GM19351 (cell line): ENCODE measurements around the gene EXOC3L4.

Source experiments
- ATAC-seq: cut with Tn5 transposase; IDR thresholded peaks from one replicate; pipeline ENCODE4 v1.9.1; 2021; ENCODE audit warnings: mild to moderate bottlenecking, moderate library complexity; ENCODE audit not compliant: unreplicated experiment

EXOC3L4 gene

DNA sequence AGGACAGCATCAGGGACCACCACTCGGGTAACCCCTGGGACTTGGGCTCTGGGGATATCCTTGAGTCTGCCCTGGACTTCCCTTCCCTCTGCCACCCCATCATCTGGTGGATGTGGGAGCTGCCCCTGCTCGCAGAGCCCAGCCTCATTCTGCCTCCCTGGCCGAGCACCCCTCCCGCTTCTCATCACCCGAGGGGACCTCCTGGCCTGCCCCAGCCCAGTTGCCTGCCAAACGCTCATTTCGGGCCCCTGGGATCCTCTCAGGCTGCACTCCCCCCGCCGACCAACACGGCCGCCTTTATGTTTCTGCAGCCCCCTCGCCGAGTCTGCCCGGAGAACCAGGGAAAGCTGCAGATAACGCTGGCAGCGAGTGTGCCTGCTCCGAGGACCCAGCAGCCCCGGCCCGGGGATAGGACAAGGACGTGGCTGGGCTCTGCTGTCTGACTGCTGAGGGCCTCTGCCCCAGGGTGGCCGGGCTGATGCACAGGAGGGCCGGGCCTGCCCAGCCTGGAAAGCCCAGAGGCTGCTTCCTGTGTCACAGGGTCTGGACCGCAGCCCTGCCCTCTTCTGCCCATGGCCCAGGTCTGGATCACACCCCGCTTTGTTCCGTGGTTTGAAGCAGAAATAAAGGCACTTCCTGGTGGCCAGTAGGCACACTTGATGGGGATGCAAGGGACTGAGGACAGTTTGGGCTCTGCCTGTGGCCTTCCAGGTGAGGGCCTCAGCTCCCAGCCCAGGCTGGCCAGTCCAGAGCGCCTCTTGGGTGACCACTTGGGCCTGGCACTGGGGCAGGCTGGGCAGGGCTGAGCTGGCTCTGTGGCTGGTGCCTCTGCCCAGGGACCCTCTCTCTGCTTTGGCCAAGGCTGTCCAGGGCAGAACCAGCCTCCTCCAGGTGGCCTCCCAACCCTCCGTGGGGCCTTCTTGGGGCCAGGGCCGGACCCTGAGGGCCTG is 4.9 kb upstream of the EXOC3L4 start:
- ATAC-seq, result no peak

DNA sequence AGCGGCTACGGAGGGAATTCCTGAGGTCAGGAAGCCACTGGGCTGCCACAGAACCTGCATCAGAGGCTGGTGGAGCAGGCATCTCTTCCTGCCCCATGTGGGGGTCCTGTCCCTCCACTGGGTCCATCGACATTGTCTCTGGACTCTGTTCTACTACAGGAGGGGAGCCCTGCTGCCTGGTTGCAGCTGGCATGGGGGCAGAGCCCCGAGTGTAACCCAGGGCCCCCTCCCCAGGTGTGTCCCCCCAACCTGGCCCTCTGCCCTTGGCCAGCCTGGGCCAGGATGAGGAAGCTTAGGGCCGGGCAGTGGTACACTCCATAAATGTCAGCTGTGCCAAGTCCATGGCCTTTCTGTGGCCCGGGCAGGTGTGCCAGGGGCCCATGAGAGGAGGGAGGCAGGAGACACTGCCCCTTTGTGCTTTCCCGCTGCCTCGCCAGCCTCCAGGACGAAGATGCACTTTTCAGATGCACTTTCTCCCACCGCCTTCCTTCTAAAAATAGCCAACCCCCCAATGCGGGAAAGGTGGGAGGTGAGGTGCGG is 4.0 kb upstream of the EXOC3L4 start:
- no peak for ATAC-seq

DNA sequence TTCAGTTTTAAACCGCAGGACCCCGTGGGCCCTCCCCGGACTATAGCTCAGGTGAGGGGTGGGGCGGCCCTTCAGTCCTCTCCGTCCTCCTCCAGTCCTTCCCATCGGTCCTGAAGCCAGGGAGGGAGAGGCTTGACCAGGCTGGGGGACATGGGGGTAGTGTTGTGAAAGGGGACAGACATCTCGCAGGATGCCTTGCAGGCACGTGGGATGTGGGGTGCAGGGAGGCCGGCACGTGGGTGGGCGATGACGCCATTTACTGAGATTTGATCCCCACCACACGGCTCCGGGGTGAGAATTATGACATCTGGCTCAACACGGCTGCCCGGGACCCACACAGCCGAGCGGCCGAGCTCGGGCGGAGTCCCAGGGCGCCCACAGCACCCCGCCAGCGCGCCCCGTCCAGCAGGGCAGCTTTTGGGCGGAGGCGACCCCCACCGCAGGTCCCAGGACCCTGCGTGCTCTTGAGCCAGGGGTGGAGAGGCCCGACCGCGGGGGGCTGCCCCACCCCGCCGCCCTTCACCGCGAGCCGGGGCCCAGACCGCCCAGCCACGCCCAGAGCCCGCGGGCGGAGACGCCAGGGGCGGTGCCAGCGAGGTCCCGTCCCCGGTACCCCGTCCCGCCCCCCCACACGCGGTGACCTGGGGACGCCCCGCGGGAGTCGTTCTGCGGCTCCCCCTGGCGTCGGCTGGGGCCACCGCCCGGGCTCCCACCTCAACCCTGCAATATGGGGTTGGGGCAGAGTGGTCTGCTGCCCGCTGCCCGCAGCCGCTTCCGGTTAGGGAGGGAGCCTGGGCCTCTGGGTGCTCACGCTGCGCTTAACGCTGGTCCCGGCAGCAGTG is 3.3 kb upstream of the EXOC3L4 start:
- no peak for ATAC-seq

DNA sequence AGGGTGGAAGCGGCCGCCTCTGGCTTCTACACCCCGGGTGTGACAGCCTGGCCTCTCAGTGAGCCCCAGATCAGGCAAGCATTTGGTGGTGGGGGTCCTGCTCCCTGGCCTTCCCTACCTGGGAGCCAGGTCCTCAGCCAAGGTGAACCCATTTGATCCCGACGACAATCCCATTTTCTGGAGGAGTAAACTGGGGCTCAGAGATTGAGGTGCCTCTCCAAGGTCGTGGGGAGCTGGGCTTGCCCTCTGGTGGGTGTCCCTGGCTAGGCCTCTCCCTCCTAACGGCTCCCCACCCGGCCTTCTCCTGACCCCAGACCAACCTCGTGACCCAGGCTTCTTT is 2.7 kb upstream of the EXOC3L4 start:
- ATAC-seq, result no peak

DNA sequence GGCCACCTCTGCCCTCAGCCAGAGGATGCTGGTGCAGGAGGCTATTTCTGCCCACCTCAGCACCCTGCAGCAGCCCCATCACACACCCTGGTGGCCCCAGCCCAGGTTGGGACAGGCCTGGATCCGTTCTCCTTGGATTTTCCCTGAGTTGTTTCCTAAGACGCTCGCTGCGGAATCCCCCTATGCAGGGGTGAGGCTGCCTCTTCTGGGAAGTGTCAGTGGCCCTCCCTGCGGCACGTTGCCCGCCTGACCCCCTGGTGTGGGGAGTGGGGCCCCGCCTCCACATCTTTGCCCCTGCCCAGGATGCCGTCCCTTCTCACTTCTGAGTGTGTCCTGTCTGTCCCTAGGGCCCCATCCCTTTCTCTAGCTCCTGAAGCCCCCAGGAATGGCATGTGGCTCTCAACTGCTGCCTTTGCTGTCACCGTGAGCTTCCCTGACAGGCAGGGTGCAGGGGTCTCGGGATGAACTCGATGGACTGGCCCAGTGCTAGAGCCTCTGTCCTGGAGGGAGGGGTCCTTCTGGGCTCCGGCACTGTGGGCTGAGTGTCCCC is 594 bp upstream of the EXOC3L4 start:
- ATAC-seq, result no peak

DNA sequence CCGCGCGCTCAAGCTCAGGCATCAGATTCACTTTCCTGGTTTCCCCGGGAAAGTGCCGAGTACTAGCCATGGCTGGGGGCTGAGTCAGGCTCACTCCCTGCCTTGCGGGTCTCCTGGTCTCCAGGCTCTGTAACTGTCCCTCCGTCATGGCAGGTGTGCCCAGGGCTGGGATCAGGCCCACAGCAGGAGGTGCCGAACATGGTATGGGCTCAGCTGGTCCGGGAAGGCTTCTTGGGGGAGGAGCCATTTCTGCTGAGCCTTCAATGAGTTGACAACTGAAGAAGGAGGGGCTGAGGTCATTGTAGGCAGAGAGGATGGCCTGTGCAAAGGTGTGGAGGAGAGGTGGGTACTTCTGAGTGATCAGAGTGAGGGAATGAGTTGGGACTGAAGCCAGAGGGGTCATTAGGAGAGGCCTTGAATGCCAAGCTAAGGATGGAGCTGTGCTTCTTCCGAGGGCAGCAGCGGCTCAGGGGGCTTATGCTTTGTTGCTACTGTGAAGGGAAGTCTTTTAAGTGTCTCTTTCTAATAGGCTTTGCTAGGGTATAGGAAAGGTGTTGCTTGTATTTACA is 769 bp downstream of the EXOC3L4 start:
- ATAC-seq, result no peak

DNA sequence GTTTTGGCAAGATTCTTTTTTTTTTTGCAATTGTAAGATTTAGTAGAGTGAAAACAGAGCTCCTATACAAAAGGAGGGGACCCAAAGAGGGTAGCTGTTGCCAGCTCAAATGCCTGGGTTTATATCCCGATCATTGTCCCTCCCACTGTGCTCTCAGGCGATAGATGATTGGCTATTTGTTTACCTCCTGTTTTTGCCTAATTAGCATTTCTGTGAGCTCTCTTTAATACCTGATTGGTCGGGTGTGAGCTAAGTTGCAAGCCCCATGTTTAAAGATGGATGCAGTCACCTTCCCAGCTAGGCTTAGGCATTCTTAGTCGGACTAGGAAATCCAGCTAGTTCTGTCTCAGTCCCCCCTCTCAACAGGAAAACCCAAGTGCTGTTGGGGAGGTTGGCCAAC is 1.9 kb downstream of the EXOC3L4 start:
- no peak for ATAC-seq

DNA sequence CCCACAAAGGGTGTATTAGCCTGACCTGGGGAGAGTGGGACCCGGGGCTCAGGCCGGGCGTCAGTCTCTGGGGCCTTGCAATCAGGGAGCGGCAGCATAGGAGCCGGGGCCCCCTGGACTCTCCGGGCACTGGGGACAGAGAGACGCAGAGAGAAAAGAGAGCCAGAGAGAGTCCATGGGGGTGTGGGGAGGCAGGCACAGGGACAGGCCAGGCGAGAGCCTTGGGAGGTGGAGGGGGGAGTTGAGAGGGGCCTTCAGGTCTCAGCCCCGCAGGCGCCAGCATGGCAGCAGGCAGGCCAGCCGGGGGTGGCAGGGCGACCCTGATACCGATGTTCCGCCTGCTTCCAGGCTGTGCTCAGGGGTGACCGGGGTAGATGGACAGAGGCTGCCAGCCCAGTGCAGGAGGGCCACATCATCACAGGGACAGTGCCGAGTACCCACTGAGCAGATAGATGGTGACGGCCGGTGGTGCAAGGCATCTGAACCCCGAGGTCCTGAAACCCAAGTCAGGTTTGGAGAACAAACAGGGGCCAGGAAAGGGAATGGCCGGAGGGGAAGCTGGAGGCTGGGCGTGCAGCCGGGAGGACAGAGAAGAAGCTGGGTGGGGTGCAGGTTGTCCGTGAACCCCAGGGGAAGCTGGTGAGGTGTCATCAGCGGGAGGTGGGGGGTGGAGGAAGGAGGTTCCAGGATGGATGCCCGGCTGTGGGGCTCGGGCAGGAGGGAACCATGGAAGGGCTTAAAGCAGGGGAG is 2.9 kb downstream of the EXOC3L4 start:
- no peak for ATAC-seq

DNA sequence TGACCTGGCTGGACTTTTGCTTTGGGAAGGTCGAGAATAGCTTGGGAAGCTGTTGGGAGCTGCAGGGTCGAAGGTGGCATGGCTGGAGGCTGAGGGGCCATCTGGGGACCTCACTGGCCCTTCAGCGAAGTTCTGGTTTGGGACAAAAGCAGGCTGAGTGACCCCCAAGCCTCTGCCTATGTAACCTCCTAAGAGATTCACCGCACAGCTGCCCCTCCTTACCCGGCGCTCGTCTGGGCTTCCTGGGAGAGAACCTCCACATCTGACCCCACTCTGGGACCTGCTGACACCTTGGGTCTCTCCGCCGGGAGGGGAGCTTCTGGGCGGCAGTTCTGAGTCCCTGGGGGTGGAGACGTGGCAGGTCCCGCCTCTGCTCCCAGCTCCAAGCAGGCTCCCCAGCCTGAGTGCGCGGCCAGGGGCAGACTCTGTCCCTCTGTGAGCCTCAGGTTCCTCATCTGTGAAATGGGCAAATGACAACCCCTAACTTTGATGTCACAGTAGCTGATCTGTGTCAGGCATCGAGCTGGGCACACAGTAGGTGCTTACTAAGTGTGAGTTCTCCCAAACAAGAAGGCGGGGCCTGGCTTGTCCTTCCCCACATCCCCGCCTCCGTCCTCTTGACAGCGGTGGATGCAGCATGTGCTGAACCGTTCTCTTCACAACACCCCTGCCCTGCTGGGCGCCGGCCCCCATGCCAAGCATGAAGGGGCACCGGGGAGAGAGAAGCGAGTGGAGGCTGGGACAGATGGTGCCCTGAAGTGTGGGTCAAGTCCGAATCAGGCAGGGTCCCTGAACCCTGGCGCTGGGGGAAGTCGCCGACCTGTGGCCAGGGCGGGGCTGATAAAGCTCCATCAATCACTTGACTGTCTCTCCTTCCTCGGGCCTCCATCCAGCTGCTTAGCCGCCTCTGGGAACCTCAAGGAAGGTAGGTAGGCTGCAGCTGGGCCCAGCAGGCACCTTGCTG is 3.8 kb downstream of the EXOC3L4 start:
- ATAC-seq, result no peak

DNA sequence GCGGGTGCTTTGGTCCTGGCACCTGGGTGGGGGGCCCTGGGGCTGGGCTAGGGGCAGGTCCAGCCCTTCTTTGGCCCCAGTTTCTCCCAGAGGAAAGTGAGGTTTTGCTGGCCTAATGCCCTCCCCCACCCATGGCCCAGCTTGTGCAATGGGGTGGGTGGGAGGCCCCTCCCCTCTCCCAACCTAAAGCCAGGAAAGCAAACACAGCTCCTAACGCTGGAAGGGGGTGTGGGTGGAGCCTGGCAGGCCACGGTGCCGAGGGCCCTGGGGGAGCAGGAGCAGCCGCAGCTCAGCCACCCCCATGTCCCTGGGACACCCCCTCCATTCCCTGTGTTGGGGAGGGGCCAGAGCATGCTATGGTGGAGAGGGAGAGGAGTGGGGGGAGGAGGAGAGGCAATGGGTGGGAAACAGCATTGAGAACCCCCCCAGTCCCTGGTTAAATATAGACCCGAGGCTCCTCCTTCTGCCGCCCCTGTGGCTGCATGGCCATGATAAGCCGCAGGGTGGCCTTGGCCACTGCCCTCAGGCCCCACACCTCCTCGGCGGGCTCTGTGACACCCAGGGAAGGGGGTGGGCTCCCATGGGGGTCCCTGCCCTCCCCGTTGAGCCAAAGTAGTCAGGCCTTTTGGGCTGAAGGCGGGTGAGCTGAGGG is 4.7 kb downstream of the EXOC3L4 start:
- no peak for ATAC-seq

DNA sequence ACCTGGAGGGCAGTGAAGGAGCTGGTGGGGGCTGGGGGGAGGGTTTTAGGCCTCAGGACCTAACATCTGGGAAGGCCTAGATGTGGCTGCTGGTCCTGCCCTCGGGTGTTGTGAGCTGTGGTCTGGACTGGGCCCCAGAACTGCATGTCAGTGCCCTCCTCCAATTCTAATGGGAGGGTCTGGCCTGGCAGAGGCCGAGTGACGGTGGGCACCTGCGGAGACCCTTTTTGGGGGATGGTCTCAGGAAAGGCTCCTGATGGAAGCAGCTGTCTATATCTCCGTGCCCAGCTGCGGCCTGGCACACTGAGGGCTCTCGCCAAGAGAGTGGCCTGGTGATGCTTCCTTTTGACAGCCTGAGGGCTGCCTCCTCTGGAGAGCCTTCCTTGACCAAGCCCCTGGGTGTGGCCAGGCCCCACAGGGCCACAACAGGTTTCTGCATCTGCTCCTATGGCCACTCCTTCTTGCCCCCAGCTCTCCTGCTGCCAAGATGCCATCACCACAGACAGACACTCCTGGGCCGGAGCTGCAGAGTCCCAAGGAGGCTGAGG is 5.3 kb downstream of the EXOC3L4 start:
- no peak for ATAC-seq

DNA sequence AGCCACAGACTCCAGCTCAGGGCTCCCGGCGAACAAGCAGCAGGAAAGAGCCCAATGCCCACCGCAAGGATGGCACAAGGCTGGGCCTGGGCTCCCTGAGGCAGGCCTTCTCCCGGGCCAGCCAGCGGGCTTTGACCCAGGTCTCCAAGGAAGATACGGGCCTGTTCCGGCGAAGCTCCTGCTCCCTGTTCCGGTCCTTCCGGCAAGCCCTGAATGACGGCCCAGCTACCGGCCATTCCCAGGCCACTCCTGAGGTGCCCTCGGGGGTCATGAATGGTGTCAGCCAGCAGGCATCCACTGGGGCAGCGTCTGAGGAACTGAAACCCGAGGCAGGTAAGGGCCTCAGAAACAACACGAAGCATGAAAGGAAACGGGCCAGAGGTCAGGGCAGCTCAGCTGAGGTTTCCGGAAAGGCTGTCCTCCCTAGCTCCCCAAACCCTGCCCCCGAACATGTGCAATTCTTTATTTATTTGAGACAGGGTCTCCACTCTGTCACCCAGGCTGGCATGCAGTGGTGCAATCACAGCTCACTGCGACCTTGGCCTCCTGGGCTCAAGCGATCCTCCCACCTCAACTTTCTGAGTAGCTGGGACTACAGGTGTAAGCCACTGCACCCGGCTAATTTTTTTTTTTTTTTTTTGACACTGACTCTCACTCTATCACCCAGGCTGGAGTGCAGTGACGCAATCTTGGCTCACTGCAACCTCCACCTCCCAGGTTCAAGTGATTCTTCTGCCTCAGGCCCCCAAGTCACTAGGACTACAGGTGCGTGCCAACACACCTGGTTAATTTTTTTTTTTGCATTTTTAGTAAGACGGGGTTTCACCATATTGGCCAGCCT is 6.0 kb downstream of the EXOC3L4 start:
- peak; percentile 76 for ATAC-seq

DNA sequence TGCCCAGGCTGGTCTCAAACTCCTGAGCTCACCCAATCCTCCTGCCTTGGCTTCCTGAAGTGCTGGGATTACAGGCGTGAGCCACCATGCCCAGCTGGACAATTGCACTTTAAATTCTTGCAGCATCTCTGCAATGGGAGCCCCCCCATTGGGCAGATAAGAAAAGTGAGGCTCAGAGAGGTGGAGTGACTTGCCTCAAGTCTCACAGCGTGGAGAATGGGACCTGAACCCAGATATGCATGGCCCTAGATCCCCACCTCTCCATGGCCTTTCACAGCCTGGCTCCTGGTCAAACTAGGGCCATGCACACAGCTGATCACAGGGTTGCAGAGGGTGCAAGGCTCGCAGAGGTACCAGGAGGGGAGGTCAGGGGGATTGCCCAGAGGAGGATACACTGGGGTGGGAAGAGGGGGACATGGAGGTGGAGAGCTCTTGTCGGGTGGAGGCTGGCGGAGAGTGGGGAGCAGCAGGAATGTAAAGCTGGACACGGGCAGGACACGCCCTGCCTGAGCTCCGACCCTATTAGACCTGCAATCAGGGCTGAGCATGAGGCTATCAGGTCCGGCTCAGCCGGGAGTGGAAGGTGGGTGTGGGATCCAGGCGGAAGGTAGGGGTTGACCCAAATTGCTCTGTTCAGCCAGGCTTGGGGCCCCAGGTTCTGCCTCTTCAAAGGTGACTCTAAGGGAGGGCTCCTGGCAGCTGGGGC is 6.9 kb downstream of the EXOC3L4 start:
- ATAC-seq, result no peak

DNA sequence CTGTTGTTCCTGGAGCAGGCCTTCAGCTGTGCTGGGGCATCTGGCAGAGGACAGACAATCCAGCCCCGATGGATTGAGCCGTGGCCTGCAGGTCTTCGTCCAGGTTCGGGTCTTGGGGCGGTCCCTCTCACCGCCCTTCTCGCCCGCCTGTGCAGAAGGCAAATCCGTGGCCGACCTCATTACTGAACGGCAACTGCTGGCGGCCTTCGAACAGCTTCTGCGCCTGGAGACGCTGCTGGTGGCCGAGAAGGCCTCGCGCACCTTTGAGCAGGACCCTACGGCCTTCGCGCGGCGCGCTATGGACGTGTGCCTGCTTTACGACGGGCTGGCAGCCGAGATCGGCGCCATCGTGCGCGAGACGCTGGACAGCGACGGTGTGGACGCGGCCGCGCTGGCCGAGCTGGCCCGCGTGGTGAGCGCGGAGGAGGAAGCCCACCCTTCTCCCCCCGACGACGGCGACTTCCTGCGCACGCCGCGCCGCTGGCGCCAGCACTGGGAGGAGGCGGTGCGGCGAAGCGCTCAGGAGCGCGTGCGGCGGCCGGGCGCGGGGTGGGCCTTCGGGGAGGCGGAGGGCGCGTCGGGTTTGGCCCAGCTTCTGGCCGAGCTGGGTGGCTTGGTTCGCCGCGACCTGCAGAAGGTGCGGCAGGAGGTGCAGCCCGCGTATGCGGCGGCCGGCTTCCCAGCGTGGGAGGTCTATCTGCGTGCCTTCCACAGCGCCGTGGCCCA is 7.6 kb downstream of the EXOC3L4 start:
- ATAC-seq, result no peak

DNA sequence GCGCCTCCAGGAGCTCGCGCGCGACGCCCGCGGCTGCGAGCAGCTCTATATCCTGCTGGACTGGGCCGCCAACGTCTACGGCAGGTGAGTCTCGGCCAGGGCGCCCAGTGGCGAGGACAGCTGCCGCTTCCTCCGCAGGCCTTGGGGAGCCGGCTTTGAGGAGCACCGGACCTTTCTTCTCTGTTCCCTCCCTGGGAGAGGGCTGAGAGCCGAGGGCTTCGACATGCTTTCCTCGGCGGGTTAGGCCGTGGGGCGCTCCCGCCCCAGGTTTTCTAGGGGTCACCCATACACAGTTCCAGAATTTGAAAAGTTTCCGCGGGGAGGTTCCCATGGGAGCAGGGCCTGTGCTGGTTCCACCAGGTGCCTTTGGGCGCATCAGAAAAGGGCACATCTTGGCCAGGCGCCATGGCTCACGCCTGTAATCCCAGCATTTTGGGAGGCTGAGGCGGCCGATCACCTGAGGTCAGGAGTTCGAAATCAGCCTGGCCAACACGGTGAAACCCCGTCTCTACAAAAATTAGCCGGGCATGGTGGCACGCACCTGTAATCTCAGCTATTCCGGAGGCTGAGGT is 8.2 kb downstream of the EXOC3L4 start:
- no peak for ATAC-seq
